Right cardiac atrium (tissue), 5 donors: Measurements from ENCODE around the gene BIVM. TPM values are rescaled to one million over a fixed set of nuclear protein-coding genes. Genes with fewer than 3 reads are reported as not detected.

Experiments
- ATAC-seq, 2 donors: fragments of 200-7000 bp; cut with Tn5 transposase; one replicate each; pipeline versions ENCODE4 v1.8.0 to v1.9.1; 2020; ENCODE audit warnings: moderate library complexity in 2 of 2, mild to moderate bottlenecking in 1 of 2
- DNase-seq, 3 donors: peaks; one replicate each; pipeline ENCODE4 v3.0.0-alpha.2; 2020
- H3K27ac ChIP-seq: one replicate; pipeline ENCODE4 v1.5.1; 2013; ENCODE audit warnings: mild to moderate bottlenecking, low read length, control low read depth, moderate library complexity
- H3K27me3 ChIP-seq: one replicate; pipeline ENCODE4 v1.6.1; 2013; ENCODE audit not compliant: control insufficient read depth, insufficient read depth
- H3K4me1 ChIP-seq: one replicate; pipeline ENCODE4 v1.6.1; 2013; ENCODE audit warnings: low read length; ENCODE audit not compliant: control insufficient read depth, insufficient read depth
- H3K4me3 ChIP-seq: one replicate; pipeline ENCODE4 v1.5.1; 2013; ENCODE audit warnings: low read length, control low read depth
- H3K9me3 ChIP-seq: one replicate; pipeline ENCODE4 v1.6.1; 2013; ENCODE audit warnings: low read length; ENCODE audit not compliant: control insufficient read depth
- WGBS: extraction: QIAGEN DNeasy Blood & Tissue Kit; methylation state at CpG from one replicate; pipeline ENCODE4 v1.1.7; 2013; 5-methylcytosine and 5-hydroxymethylcytosine counted together
- intact Hi-C, 4 donors: fragments of 100-400 bp; cut with DNase I; formaldehyde crosslinking; loops; one replicate each; pipeline versions ENCODE4 v1.11.0 to v1.14.0; 2022 to 2023
- polyA plus RNA-seq: library from polyadenylated mRNA; stranded (reverse); fragments of 200-250 nt; gene quantifications from one replicate; pipeline ENCODE4 v1.2.3, GENCODE V29; 2013
- total RNA-seq, 4 donors: library from RNA; stranded (reverse); fragmentation: NEBNext Ultra II Directional; extraction: Animal tissue kit (Norgen Biotek cat#: 25700); gene quantifications; one replicate each; pipeline ENCODE4 v1.2.1, GENCODE V29; 2021
- donor health status: healthy with polysubstance abuse.
- donor health status: DM: no; HTN: yes; CAD: no.
- donor health status: DM: no; HTN: no; CAD: no.
- donor health status: DM: no; HTN: yes; CAD: no; lungs with severe emphysema.
- donor health status: DM: yes; HTN: yes; CAD: no.

Gene BIVM
- total and polyA plus RNA-seq, 5 donors: 22.7 to 43.2 (median 38.1) TPM

DNA sequence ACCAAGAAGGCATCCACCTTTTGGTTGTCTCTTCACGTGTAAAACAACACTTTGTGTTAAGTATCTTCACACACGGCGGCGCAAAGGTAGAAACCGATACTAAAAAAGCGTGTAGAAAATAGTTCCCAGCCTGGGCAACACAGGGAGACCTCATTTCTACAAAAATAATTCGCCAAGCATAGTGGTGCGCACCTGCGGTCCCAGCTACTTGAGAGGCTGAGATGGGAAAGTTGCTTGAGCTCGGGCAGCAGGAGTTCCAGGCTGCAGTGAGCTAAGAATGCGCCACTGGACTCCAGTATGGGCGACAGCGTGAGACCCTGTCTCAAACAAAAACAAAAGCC lies 46.3 kb downstream of the BIVM start:
- peak; percentile 50 to 61 for ATAC-seq
- peak overlapping the region; percentile 96 for H3K4me3 ChIP-seq
- no peak for DNase-seq
- intact Hi-C loops: loop anchor here (5.0 to 10.0 kb wide), 3 partner anchors 70 to 263 kb away; partner anchors contain the start of genes TPP2 (in 2 of the 4) and TEX30 (in 1 of the 4)
- H3K9me3 ChIP-seq: no peaks in the 10 kb centered on the region
- peak overlapping the region; percentile 100 for H3K27ac ChIP-seq
- H3K27me3 ChIP-seq: no peaks in the 10 kb centered on the region
- WGBS: 1% methylated on average over 13 of the region's 13 CpGs
- H3K4me1 ChIP-seq: peaks cover 2% of the 10 kb centered on the region

- Histone ChIP-seq H3K4me1 (peaks cover 2% of the 10 kb centered on the region), H3K27me3 (no peaks in the 10 kb centered on the region), H3K4me3 (peak within 1 kb of the TSS; percentile 96), H3K27ac (peak within 1 kb of the TSS; percentile 100), H3K9me3 (no peaks in the 10 kb centered on the region)
- under 1% methylated on average over 49 of the region's 49 CpGs for WGBS
- intact Hi-C loops: loop anchor here (5.0 to 10.0 kb wide), 3 partner anchors 71 to 263 kb away; partner anchors contain the start of genes TPP2 (in 2 of the 4) and TEX30 (in 1 of the 4)
- DNase-seq (peak; percentile 96 to 97 (median 97)), ATAC-seq (peak; percentile 95 to 96)
Measured at GRCh38 chr13:102845630-102846260, 46.8 kb downstream of the BIVM start, which contains the start of gene ERCC5. TSS of gene ERCC5 (plus strand) at chr13:102846032. CDS start at chr13:102846267, 235 bp downstream.

DNA sequence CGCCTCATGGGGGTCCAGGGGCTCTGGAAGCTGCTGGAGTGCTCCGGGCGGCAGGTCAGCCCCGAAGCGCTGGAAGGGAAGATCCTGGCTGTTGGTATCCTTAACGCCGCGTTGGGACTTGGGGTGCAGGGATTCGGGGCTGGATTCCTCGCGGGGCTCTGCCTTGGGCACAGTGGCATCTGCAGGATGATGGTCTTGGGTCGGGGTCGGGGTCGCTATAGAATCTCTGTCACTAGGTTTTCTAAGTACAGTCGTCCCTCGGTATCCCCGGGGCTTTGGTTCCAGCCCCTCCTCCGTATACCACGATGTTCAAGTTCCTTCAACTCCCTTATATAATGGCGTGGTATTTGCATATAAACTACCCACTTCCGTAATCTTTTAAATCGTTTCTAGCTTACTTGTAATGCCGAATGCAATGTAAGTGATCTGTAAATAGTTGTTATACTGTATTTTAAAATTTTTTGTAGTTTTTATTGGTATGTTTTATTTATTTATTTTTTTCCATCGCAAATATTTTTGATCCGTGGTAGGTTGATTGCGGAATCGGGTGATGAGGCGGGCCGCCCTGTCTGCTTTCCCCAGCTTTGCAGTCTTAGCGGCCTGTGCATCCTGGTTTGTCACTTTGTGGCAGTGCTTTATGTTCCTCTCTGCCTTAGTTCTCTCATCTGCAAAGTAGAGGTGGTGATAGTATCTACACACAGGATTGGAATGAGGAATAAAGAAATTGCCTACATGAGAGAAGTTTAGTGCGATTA lies 47.5 kb downstream of the BIVM start:
- peak; percentile 44 to 48 for ATAC-seq
- Histone ChIP-seq H3K27ac (peak overlapping the region; percentile 100), H3K9me3 (no peaks in the 10 kb centered on the region), H3K27me3 (no peaks in the 10 kb centered on the region), H3K4me3 (peak overlapping the region; percentile 96), H3K4me1 (peaks cover 2% of the 10 kb centered on the region)
- WGBS: under 1% methylated on average over 31 of the region's 31 CpGs
- DNase-seq: peak; percentile 32 to 73 (median 58)
- intact Hi-C loops: loop anchor here (5.0 to 10.0 kb wide), 3 partner anchors 72 to 264 kb away; partner anchors contain the start of genes TPP2 (in 2 of the 4) and TEX30 (in 1 of the 4)

- intact Hi-C loops: loop anchor here (5.0 to 10.0 kb wide), 3 partner anchors 73 to 265 kb away; partner anchors contain the start of genes TPP2 (in 2 of the 4) and TEX30 (in 1 of the 4)
Measured at GRCh38 chr13:102847272-102848234, 48.6 kb downstream of the BIVM start.

GRCh38 chr13:102848956-102849355 lies 50.0 kb downstream of the BIVM start:
- no peak for DNase-seq
- WGBS: 83% methylated on average over 6 of the region's 6 CpGs
- intact Hi-C loops: loop anchor here (5.0 to 10.0 kb wide), 3 partner anchors 74 to 267 kb away; partner anchors contain the start of genes TPP2 (in 2 of the 4) and TEX30 (in 1 of the 4)
- ATAC-seq: no peak
- Histone ChIP-seq H3K4me1 (peaks cover 2% of the 10 kb centered on the region), H3K27me3 (no peaks in the 10 kb centered on the region), H3K27ac (no peak overlapping the region), H3K4me3 (no peak overlapping the region), H3K9me3 (no peaks in the 10 kb centered on the region)

More at GRCh38 chr13:102847272-102848234, 48.6 kb downstream of the BIVM start:
- peak overlapping the region; percentile 96 for H3K4me3 ChIP-seq
- no peak for ATAC-seq
- WGBS: 25% methylated on average over 12 of the region's 12 CpGs
- H3K27me3 ChIP-seq: no peaks in the 10 kb centered on the region
- peak overlapping the region; percentile 13 for H3K27ac ChIP-seq
- DNase-seq: no peak
- H3K9me3 ChIP-seq: no peaks in the 10 kb centered on the region
- H3K4me1 ChIP-seq: peaks cover 2% of the 10 kb centered on the region

- Histone ChIP-seq H3K27ac (no peak overlapping the region), H3K4me1 (no peaks in the 10 kb centered on the region), H3K4me3 (no peak overlapping the region), H3K27me3 (no peaks in the 10 kb centered on the region), H3K9me3 (no peaks in the 10 kb centered on the region)
- intact Hi-C loops: no loop called here
- ATAC-seq (peak in 1 of 2 donors; percentile 45), DNase-seq (no peak)
- 69% methylated on average over 3 of the region's 3 CpGs for WGBS
Measured at GRCh38 chr13:102852556-102852955, 53.6 kb downstream of the BIVM start.

DNA sequence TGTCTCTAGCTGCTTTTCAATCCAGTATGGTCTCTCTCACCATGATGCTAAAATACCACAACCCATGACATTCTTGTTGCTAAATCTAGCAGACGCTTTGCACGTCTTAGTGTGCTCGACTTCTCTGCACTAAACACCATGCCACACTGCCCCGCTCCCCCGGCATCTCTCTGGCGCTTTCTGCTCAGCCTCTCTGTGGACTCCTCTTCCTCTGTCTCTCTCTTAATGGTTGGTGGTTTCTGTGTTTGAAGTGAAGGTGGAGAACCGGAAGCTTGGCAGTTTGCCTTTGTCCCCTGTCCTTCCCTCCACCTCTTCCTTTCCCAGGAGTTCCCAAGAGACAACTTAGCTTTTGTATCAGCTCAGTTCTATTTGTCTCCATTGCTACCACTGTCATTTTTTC lies 55.8 kb downstream of the BIVM start:
- Histone ChIP-seq H3K4me3 (no peak overlapping the region), H3K27me3 (no peaks in the 10 kb centered on the region), H3K27ac (no peak overlapping the region), H3K9me3 (no peaks in the 10 kb centered on the region), H3K4me1 (no peaks in the 10 kb centered on the region)
- ATAC-seq: peak in 1 of 2 donors; percentile 41
- whole genome bisulfite sequencing: 77% methylated on average over 7 of the region's 7 CpGs
- intact Hi-C loops: no loop called here
- no peak for DNase-seq

DNA sequence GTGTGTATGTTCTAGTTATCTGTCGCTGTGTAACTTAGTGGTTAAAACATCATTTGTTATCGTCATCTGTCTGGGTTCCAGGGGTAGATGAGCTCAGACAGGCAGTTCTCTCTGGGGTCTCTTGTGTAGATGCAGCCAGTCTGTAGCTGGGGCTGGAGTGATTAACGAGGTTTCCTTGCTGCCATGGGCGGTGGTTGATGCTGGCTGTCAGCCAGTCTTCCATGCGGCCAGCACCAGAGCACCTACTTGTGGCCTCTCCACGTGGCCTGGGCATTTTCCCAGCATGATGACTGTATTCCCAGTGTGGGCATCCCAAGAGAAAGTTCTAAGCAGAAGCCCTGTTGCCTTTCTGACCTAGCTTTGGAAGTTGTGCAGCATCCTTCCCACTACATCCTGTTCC lies 57.6 kb downstream of the BIVM start:
- WGBS: 39% methylated on average over 6 of the region's 6 CpGs
- no peaks in the 10 kb centered on the region for H3K9me3 ChIP-seq
- DNase-seq (peak; percentile 53 to 72 (median 66)), ATAC-seq (peak; percentile 72)
- H3K27ac ChIP-seq: no peak overlapping the region
- no peak overlapping the region for H3K4me3 ChIP-seq
- H3K4me1 ChIP-seq: no peaks in the 10 kb centered on the region
- H3K27me3 ChIP-seq: no peaks in the 10 kb centered on the region
- intact Hi-C loops: no loop called here

- 82% methylated on average over 13 of the region's 13 CpGs for WGBS
- Histone ChIP-seq H3K4me1 (peaks cover 2% of the 10 kb centered on the region), H3K9me3 (no peaks in the 10 kb centered on the region), H3K27ac (no peak overlapping the region), H3K27me3 (no peaks in the 10 kb centered on the region), H3K4me3 (no peak overlapping the region)
- DNase-seq: no peak
- no peak for ATAC-seq
- intact Hi-C loops: no loop called here
Measured at GRCh38 chr13:102862624-102863210, 63.8 kb downstream of the BIVM start.

GRCh38 chr13:102863590-102863989 lies 64.7 kb downstream of the BIVM start:
- H3K27me3 ChIP-seq: no peaks in the 10 kb centered on the region
- ATAC-seq: peak; percentile 73 to 80
- no peak overlapping the region for H3K27ac ChIP-seq
- no peaks in the 10 kb centered on the region for H3K9me3 ChIP-seq
- WGBS: 55% methylated on average over 4 of the region's 4 CpGs
- no peak overlapping the region for H3K4me3 ChIP-seq
- intact Hi-C loops: no loop called here
- H3K4me1 ChIP-seq: peaks cover 2% of the 10 kb centered on the region
- DNase-seq: peak in 1 of 3 donors; percentile 60
